Measurements from ENCODE around the gene UFSP1. TPM values are rescaled to one million over a fixed set of nuclear protein-coding genes. Genes with fewer than 3 reads are reported as not detected.
A peak's percentile ranks its signal among the peaks of the same experiment; 100 is the strongest.

Gene UFSP1
- total RNA-seq, 1 donor from 2014 or later, result 2.9 TPM

DNA sequence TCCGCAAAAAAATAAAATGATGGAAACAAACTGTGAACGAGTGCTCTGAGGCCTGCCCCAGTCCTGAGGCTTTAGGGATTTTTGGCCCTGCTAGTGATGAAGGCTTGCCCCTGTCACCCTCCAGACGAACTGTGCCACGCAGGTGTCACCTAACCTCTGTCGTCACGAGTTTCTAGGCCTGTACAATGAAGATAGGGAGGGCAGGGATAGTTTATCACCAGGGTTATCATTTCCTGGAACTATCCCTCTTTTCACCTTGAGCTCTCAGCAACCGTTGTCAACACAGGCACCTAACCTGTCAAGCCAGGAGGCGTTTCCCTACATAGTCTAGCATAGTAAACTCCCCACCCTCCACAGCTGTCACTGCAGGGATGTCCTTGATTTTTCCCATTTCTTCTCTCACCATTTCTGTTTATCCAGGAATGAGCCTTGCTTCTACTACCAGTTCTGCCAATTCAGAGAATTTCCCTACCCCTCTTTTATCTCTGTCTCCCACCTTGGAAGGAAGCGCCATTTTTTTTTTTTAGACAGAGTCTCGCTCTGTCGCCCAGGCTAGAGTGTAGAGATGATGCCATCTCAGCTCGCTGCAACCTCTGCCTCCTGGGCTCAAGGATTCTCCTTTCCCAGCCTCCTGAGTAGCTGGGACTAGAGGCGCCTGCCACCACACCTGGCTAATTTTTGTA is 8.4 kb upstream of the UFSP1 start:
- H3K4me3 Mint-ChIP-seq (ENCODE audit: unreplicated experiment), result peak overlapping the region; percentile 7
- no peak overlapping the region for H3K27ac Mint-ChIP-seq (ENCODE audit: unreplicated experiment)
- peaks cover 28% of the 10 kb centered on the region for H3K27me3 Mint-ChIP-seq (ENCODE audit: unreplicated experiment)
- H3K4me1 Mint-ChIP-seq (ENCODE audit: unreplicated experiment), result peaks cover 13% of the 10 kb centered on the region
- H3K9me3 Mint-ChIP-seq (ENCODE audit: unreplicated experiment), result no peaks in the 10 kb centered on the region
- TF ChIP-seq CTCF (IDR thresholded peaks at IDR 0.05), result no peak
- no peak for DNase-seq (ENCODE audit: extremely low spot score, unreplicated experiment)
- H3K36me3 Mint-ChIP-seq (ENCODE audit: unreplicated experiment), result no peaks in the 10 kb centered on the region

DNA sequence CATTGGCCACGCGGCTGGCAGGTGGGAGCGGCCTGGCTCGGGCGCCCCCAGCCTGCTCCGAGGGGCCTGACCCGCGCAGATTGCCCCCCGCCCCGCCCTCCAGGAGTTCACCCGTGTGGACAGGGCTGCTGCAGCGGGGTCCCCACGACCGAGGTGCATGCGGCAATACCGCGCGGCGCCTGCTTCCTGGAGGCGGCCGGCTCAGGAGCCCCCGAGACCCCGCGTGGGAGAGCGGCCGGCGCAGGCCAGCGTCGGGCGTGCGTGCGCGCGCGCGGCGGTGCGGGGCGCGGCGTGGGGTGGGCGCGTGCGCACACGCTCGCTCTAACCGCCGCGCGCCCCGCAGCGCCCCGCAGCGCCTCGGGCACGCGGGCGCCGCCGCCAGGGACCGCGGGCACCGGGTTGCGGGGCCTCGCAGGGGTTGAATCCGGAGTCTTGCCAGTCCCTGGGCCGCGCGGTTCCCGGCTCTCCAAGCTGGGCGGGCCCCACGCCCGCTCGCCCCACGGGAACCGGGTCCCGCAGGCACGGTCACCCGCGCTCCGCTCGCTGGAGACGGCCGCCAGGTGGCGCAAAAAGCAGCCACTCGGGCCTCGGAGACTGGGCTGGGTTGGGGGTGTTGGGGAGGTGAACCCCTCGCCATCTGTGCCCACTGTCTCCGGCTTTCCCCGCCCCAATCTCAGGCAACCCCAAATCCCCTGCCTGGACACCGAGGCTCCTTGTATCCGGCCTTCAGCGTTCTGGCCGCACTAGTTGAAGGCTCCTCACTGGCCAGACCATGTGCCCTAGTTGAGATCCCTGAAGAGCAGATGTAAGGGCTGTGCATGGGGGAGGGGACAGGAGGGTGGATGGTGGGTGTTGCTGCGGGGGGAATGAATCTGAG is 7.5 kb upstream of the UFSP1 start:
- Mint-ChIP-seq H3K36me3 (ENCODE audit: unreplicated experiment) (no peaks in the 10 kb centered on the region), H3K4me3 (ENCODE audit: unreplicated experiment) (peak overlapping the region; percentile 74), H3K4me1 (ENCODE audit: unreplicated experiment) (peaks cover 13% of the 10 kb centered on the region), H3K27ac (ENCODE audit: unreplicated experiment) (no peak overlapping the region), H3K27me3 (ENCODE audit: unreplicated experiment) (peaks cover 28% of the 10 kb centered on the region), H3K9me3 (ENCODE audit: unreplicated experiment) (no peaks in the 10 kb centered on the region)
- peak; percentile 91 for TF ChIP-seq CTCF (IDR thresholded peaks at IDR 0.05)
- DNase-seq (ENCODE audit: extremely low spot score, unreplicated experiment), result no peak

DNA sequence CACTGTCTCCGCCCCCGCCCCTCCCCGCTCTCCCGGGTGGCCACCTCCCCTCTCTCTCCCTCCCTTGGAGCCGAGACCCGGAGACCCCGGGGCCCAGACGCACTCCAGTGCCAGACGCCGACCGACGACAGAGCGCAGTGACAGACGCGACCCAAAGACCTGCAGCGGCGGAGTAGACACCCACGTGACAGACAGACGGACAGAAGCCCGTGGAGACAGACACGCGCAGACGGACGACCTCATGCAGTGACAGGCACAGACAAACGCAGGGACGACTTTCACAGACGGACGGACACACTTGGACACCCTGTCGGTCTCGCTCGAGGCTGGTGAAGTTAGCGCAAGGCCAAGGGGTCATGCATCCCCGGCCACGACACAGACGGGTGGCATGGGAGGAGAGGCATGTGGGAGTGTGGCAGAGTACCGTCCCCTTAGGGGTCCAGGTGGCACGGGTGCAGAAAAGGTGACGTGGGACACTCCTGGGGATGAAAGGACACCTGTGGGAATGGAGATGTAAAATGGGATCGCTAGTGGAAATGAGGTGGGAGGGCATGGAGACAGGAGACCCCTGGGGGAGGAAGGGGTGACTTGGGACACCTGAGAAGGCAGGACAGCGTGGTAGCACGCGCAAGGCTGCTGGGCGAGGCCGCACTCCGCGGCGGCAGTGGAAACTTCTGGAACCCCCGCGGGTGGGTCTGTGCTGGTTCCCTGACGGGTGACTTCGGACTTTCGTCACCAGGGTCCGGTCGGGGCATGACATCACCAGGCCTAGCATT is 6.6 kb upstream of the UFSP1 start:
- H3K36me3 Mint-ChIP-seq (ENCODE audit: unreplicated experiment), result no peaks in the 10 kb centered on the region
- H3K9me3 Mint-ChIP-seq (ENCODE audit: unreplicated experiment), result no peaks in the 10 kb centered on the region
- H3K27me3 Mint-ChIP-seq (ENCODE audit: unreplicated experiment), result peaks cover 28% of the 10 kb centered on the region
- no peak for DNase-seq (ENCODE audit: extremely low spot score, unreplicated experiment)
- peaks cover 17% of the 10 kb centered on the region for H3K4me1 Mint-ChIP-seq (ENCODE audit: unreplicated experiment)
- TF ChIP-seq CTCF (IDR thresholded peaks at IDR 0.05), result no peak
- H3K4me3 Mint-ChIP-seq (ENCODE audit: unreplicated experiment), result peak overlapping the region; percentile 74
- H3K27ac Mint-ChIP-seq (ENCODE audit: unreplicated experiment), result no peak overlapping the region

GRCh38 chr7:100895701-100895955 is 6.1 kb upstream of the UFSP1 start, which contains the start of gene ACHE:
ACHE (minus strand) TSS chr7:100895888; CDS start chr7:100894232, 1,656 bp downstream.
- DNase-seq (ENCODE audit: extremely low spot score, unreplicated experiment), result no peak
- Mint-ChIP-seq H3K9me3 (ENCODE audit: unreplicated experiment) (no peaks in the 10 kb centered on the region), H3K27me3 (ENCODE audit: unreplicated experiment) (peaks cover 23% of the 10 kb centered on the region), H3K36me3 (ENCODE audit: unreplicated experiment) (no peaks in the 10 kb centered on the region), H3K4me1 (ENCODE audit: unreplicated experiment) (peaks cover 19% of the 10 kb centered on the region), H3K27ac (ENCODE audit: unreplicated experiment) (no peak within 1 kb of the TSS), H3K4me3 (ENCODE audit: unreplicated experiment) (peak within 1 kb of the TSS; percentile 74)
- TF ChIP-seq CTCF (IDR thresholded peaks at IDR 0.05), result no peak

Measured in osteocyte (in vitro differentiated cells).